Neuron (in vitro differentiated cells): ENCODE measurements around the gene RGS7.
"Not testable (repeated sequence)": the region's sequence is repeated elsewhere in the genome, so short reads cannot be mapped to it uniquely, and the experiment has no call there.

ENCODE experiments used
- H2AFZ ChIP-seq: one replicate; pipeline ENCODE4 v1.6.1; 2013; ENCODE audit warnings: low read depth, mild to moderate bottlenecking, inconsistent platforms, low read length, moderate library complexity
- H3K27me3 ChIP-seq: one replicate; pipeline ENCODE4 v1.6.1; 2013; ENCODE audit warnings: low read length; ENCODE audit not compliant: insufficient read depth
- H3K36me3 ChIP-seq: one replicate; pipeline ENCODE4 v1.6.1; 2013; ENCODE audit warnings: low read length; ENCODE audit not compliant: insufficient read depth
- H3K4me1 ChIP-seq: one replicate; pipeline ENCODE4 v1.6.1; 2013; ENCODE audit warnings: low read length; ENCODE audit not compliant: insufficient read depth
- H3K4me3 ChIP-seq: 2 replicates; pipeline ENCODE4 v1.5.1; 2013; ENCODE audit warnings: mild to moderate bottlenecking, low read length, moderate library complexity
- H3K9me3 ChIP-seq: one replicate; pipeline ENCODE4 v1.6.1; 2013; ENCODE audit warnings: low read length

RGS7 gene

DNA sequence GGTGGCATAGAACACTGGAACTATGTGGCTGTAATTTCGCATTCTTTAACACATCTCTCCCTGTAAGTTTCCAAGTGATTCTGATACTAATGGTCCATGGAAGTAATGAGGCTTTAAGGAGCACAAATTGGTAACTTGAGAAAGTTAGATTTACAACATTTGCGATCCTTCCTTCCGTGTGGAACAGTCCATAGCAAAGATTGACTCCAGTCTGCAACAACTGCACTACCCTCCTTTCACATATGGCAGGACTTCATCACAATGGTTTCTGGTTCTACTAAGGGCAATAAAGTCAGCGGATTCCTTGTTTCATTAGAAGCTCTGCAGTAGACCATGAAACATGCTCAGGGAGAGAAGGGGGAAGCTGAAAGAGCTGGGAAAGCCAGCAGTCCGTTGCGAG, 261.2 kb downstream of the RGS7 start:
- Histone ChIP-seq H2AFZ (no peak overlapping the region), H3K9me3 (no peaks in the 10 kb centered on the region), H3K36me3 (no peaks in the 10 kb centered on the region)

DNA sequence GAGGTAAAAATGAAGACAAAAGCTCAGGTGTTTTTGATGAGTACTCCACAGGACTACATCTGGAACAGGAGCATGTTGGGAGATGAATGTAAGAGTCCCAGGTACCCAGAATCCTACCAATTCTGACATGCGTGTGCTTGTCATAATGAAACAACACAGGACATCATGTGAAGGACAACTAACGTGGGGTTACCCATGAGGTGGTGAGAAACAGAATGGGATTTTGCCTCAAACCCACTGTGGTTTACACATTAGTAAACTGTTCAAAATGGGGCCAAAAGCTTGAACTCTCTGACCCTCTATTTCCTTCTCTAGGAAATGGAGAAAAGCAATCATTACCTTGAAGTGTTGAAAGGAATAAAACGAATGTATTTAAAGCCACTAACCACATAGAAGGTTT, 266.2 kb downstream of the RGS7 start:
- Histone ChIP-seq H3K4me1 (no peaks in the 10 kb centered on the region), H3K27me3 (no peaks in the 10 kb centered on the region), H3K36me3 (no peaks in the 10 kb centered on the region), H2AFZ (no peak overlapping the region), H3K4me3 (no peak overlapping the region), H3K9me3 (no peaks in the 10 kb centered on the region)

More for the DNA sequence above, 261.2 kb downstream of the RGS7 start:
- no peaks in the 10 kb centered on the region for H3K4me1 ChIP-seq
- no peaks in the 10 kb centered on the region for H3K27me3 ChIP-seq
- H3K4me3 ChIP-seq: no peak overlapping the region

DNA sequence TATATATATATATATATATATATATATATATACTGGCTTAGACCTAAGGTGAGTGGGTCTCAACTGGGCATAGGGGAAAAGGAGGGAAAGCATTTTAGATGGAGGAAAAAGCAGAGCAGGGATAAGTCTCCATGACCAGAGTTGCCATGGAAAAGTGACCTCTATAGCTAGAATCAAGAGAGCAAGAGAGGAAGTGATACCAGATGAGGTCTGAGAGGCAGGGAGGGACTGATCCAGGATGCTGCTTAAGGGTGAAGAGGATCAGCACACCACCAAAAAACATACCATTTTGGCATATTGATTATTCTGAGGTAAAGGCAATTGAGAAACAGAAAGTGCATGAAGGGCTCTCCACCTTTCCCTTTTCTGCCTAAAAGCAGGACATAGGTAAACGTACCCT, 267.9 kb downstream of the RGS7 start:
- not testable (repeated sequence) for H3K36me3 ChIP-seq, H3K27me3 ChIP-seq, H3K4me3 ChIP-seq, H3K4me1 ChIP-seq, H2AFZ ChIP-seq, H3K9me3 ChIP-seq

DNA sequence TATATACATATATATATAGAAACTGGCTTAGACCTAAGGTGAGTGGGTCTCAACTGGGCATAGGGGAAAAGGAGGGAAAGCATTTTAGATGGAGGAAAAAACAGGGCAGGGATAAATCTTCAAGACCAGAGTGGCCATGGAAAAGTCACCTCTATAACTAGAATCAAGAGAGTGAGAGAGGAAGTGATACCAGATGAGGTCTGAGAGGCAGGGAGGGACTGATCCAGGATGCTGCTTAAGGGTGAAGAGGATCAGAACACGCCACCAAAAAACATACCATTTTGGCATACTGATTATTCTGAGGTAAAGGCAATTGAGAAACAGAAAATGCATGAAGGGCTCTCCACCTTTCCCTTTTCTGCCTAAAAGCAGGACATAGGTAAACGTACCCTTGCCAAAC, 268.9 kb downstream of the RGS7 start:
- not testable (repeated sequence) for H3K4me3 ChIP-seq, H3K9me3 ChIP-seq, H3K27me3 ChIP-seq, H3K36me3 ChIP-seq, H2AFZ ChIP-seq, H3K4me1 ChIP-seq

DNA sequence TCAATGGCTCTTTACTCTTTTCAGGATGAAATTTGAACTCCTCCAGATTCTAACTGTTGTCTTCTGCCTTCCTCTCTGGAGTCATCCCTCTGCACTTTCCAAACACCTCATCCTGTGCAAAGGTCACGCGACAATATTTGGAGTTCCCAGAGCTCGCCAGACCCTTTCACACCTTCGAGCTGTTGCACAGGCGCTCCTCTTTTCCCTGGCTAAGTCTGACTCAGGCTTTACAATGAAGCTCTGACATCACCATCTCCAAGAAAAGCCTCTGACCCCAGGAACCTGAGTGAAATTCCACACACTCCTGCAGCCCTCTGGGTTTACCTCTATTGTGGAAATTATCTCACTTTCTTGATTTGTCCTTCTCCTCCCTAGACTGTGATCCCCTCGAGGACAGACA, 270.3 kb downstream of the RGS7 start:
- H3K9me3 ChIP-seq: no peaks in the 10 kb centered on the region
- no peak overlapping the region for H2AFZ ChIP-seq
- H3K27me3 ChIP-seq: no peaks in the 10 kb centered on the region
- H3K36me3 ChIP-seq: no peaks in the 10 kb centered on the region
- no peaks in the 10 kb centered on the region for H3K4me1 ChIP-seq
- H3K4me3 ChIP-seq: no peak overlapping the region

DNA sequence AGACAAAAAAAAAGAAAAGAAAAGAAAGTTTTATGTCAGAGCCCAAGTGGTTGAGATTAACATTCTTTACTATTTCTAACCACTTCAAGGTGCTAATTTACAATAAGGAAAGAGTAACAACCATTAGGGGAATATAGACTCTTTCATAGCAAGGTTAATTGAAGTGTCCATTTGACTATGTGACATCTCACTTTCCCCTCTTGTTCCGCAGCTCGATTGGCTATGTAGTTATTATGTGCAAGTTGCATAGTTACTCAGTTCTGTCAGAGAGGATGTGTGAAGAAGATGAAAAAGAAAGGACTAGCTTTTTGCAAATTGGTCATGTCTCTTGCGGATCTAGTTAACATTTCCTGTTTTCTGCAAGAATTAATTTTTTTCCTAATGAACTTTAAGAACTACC, 273.7 kb downstream of the RGS7 start:
- no peaks in the 10 kb centered on the region for H3K27me3 ChIP-seq
- H3K36me3 ChIP-seq: no peaks in the 10 kb centered on the region
- H3K9me3 ChIP-seq: no peaks in the 10 kb centered on the region
- no peak overlapping the region for H2AFZ ChIP-seq
- H3K4me1 ChIP-seq: no peaks in the 10 kb centered on the region
- H3K4me3 ChIP-seq: no peak overlapping the region

DNA sequence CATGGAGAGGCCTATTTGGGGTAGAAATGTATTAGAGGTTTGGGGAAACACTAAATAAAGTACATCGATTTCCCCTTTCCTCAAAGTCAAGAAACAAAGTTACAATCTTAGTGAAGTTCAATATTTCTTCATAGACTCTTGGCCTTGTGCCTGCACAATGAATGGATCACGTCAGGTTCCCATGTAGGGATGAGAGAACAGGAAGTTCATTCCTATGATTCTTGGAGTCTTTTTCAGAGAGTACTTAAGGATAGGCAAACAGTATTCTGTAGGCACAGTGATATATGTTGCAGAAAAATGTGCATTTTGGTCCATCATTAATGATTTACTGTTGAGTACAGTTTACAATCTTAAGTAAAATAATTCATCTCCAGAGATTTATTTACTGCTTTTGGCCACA, 275.5 kb downstream of the RGS7 start:
- Histone ChIP-seq H3K4me3 (no peak overlapping the region), H3K27me3 (no peaks in the 10 kb centered on the region), H2AFZ (no peak overlapping the region), H3K9me3 (no peaks in the 10 kb centered on the region), H3K36me3 (no peaks in the 10 kb centered on the region), H3K4me1 (no peaks in the 10 kb centered on the region)

DNA sequence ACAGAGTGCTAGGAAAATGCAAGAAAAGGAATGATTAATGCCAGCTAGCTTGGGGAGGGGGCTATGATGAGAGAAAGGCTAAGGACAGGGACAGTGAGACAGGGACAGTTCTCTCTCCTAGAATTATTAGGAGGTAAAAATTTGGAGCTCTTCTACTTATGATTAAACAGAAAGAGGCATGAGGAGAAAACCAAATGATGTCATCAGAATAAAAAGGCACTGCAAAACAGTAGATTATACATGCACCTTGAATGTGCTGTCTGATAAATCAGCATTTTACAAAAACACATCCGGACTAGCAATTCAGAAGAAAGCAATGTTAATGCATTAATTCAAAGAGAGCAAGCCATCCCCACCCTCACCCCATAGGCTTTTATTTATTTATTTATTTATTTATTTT, 277.5 kb downstream of the RGS7 start:
- H3K4me1 ChIP-seq: no peaks in the 10 kb centered on the region
- no peak overlapping the region for H3K4me3 ChIP-seq
- no peaks in the 10 kb centered on the region for H3K9me3 ChIP-seq
- H3K27me3 ChIP-seq: no peaks in the 10 kb centered on the region
- H2AFZ ChIP-seq: no peak overlapping the region
- H3K36me3 ChIP-seq: no peaks in the 10 kb centered on the region

DNA sequence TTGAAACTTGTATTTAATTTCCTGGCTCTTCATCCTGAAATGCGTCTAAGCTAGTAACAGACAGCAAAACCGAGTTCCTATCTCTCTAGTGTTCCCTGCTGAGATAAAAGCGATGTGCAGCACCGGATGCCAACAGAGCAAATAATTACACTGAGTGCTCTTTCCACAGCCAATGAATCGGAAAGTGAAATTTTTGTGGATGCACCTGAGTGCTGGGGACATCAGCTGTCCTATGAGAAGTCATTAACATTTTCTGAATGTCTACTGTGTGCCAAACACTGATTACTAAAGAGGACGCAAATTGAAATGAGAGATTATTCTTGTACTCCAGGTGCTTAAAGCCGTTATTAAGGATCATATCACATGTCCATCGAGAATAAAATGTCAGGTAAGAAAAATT, 278.0 kb downstream of the RGS7 start:
- no peaks in the 10 kb centered on the region for H3K4me1 ChIP-seq
- H3K27me3 ChIP-seq: no peaks in the 10 kb centered on the region
- no peaks in the 10 kb centered on the region for H3K36me3 ChIP-seq
- H3K9me3 ChIP-seq: no peaks in the 10 kb centered on the region
- no peak overlapping the region for H3K4me3 ChIP-seq
- H2AFZ ChIP-seq: no peak overlapping the region

DNA sequence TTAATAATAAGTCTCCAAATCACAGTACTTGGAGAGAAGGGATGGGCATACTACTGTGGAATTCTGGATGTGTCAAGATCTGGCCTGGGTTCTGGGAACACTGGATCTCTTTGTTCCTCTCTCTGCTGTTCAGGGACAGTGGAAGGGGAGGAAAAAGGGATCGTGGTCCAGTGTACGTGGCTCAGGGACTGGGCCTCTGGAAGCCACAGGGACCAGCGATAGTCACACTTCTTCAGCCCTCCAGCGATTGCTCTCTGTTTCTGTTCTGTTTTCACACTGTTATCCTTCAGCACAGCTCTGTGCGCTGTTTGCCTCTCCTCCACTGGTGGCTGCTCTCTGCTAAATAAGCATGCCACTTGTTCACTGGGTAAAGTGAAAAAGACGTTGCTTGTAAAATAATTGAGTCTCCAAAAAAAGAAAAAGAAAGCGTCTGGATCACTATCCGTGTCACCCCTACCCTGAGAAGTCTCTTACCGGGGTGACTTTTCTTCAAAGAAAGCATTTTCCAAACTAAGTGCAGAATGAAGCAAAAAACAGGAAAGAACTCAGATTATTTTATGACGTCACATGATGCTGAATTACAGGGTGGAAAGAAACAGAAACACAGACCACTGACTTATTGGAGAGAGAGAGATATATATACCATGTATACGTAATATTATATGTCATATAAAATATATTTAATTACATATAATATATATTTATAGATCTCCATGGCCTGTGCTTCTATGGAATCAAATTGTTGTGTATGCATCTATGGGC, 279.4 kb downstream of the RGS7 start:
- Histone ChIP-seq H3K27me3 (no peaks in the 10 kb centered on the region), H3K36me3 (no peaks in the 10 kb centered on the region), H2AFZ (no peak overlapping the region), H3K4me1 (no peaks in the 10 kb centered on the region), H3K9me3 (no peaks in the 10 kb centered on the region), H3K4me3 (no peak overlapping the region)

DNA sequence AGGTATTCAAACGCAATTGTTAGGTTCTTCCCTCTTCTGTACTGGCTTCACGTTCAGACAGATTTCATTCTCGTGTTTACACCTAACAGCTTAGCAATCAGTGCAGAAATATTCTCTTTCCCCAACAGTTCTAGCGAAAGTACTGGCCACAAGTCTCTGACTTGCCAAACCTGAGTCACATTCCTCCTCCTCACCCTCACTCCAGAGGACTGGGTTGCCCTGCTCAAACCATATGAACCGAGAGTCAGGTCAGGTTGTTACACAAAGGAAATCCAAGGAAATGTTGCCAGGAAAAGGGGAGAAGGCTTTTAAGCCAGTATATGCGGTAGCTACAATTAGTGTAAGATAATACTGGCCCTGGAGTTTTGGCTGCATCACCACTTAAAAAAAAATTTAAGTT, 282.5 kb downstream of the RGS7 start:
- Histone ChIP-seq H3K4me3 (no peak overlapping the region), H3K36me3 (no peaks in the 10 kb centered on the region), H3K27me3 (no peaks in the 10 kb centered on the region), H3K9me3 (no peaks in the 10 kb centered on the region), H2AFZ (no peak overlapping the region), H3K4me1 (no peaks in the 10 kb centered on the region)

DNA sequence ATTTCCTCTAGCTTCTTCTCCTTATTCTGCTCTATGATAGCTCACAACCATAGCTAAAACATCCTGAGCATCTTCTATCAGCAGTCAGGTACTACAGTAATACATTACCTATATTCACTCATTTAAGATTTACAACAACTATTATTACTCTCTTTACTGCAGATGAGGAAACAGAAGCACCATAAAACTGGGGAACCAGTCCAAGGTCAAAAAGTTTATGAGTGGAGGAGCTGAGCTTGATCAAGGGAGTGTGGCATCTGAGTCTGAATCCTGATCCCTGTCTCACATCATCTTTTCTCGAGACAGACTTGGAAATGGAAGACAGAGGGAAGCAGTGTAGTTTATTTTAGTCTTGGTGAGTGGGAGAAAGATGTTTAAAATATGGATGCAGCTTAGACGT, 288.6 kb downstream of the RGS7 start:
- Histone ChIP-seq H3K27me3 (no peaks in the 10 kb centered on the region), H2AFZ (no peak overlapping the region), H3K36me3 (no peaks in the 10 kb centered on the region), H3K4me3 (no peak overlapping the region), H3K9me3 (no peaks in the 10 kb centered on the region), H3K4me1 (no peaks in the 10 kb centered on the region)

DNA sequence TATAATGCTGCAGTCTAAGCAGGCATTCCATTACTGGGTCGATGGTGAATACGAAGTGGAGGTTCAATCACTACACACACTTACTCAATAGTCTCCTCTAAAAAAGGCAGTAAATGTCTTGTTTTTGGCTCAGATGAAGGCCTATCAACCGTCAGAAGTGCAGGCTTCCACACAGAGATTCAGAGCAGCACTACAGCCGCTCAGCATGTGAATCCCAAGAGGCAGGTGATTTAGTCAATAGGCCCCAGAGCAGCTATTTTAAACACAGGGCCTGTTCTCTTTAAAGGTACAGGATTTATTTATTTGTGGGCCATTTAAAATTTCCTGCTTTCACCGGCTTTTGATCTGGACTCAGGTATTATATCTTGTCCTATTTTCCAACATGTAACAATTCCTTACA, 293.7 kb downstream of the RGS7 start:
- Histone ChIP-seq H3K27me3 (no peaks in the 10 kb centered on the region), H2AFZ (no peak overlapping the region), H3K4me3 (no peak overlapping the region), H3K9me3 (no peaks in the 10 kb centered on the region), H3K36me3 (no peaks in the 10 kb centered on the region), H3K4me1 (no peaks in the 10 kb centered on the region)

DNA sequence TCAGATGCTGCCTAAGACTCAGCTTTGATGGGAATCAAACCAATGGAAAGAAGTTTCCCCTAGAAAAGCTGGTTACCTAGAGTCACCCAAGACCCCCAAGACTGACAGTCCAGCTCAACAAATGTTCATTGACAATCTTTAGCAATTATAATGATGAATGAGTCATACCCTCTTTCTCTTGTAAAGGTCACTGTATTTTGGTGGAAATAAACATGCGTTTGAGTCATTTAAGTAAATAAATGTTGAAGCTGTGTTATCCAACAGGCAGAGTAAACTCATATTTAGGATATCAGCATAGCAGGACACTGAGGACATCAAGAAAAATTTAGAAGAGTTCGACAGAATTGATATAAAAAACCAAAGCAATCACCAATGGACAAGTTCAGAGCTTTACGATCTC, 295.9 kb downstream of the RGS7 start:
- no peak overlapping the region for H2AFZ ChIP-seq
- H3K4me3 ChIP-seq: no peak overlapping the region
- H3K27me3 ChIP-seq: no peaks in the 10 kb centered on the region
- no peaks in the 10 kb centered on the region for H3K36me3 ChIP-seq
- H3K4me1 ChIP-seq: no peaks in the 10 kb centered on the region
- H3K9me3 ChIP-seq: no peaks in the 10 kb centered on the region
